COLO829 (cell line): ENCODE measurements around the gene AMZ1.

Source experiments
- DNase-seq: peaks from one replicate; pipeline ENCODE4 v3.0.0; 2012; ENCODE audit warnings: low spot score

AMZ1 gene

GRCh38 chr7:2754086-2754485 is 66.1 kb downstream of the AMZ1 start:
- no peak for DNase-seq

- no peak for DNase-seq
These were observed 66.9 kb downstream of the AMZ1 start for GRCh38 chr7:2754912-2755311.

GRCh38 chr7:2755531-2755930 is 67.5 kb downstream of the AMZ1 start:
- DNase-seq: no peak

- no peak for DNase-seq
These were observed 69.4 kb downstream of the AMZ1 start for GRCh38 chr7:2757361-2757903.

GRCh38 chr7:2757904-2758672 is 70.1 kb downstream of the AMZ1 start:
- peak; percentile 93 for DNase-seq

- no peak for DNase-seq
These were observed 70.9 kb downstream of the AMZ1 start for GRCh38 chr7:2758673-2759616.

- DNase-seq: no peak
These were observed 71.7 kb downstream of the AMZ1 start for GRCh38 chr7:2759736-2760097.

GRCh38 chr7:2760098-2760889 is 72.3 kb downstream of the AMZ1 start:
- DNase-seq: peak; percentile 30

GRCh38 chr7:2761131-2761624 is 73.2 kb downstream of the AMZ1 start:
- no peak for DNase-seq

GRCh38 chr7:2761801-2762497 is 73.9 kb downstream of the AMZ1 start:
- no peak for DNase-seq

GRCh38 chr7:2763597-2763996 is 75.6 kb downstream of the AMZ1 start:
- no peak for DNase-seq

- DNase-seq: no peak
These were observed 76.6 kb downstream of the AMZ1 start for GRCh38 chr7:2764621-2765020.
